Activated CD4-positive, alpha-beta T cell treated with anti-CD3 and anti-CD28 coated beads, Interleukin-2, Interleukin-6, amounts not matched to agents 100 ng/mL and 50 ng/mL, durations not matched to agents 16 hours and 8 hours (primary cell): ENCODE data around the gene ZFP42.
"Not testable (repeated sequence)": the region's sequence is repeated elsewhere in the genome, so short reads cannot be mapped to it uniquely, and the experiment has no call there.

ENCODE experiments used
- DNase-seq: peaks from one replicate; pipeline ENCODE4 v3.0.0-alpha.2; 2020

The ZFP42 gene

DNA sequence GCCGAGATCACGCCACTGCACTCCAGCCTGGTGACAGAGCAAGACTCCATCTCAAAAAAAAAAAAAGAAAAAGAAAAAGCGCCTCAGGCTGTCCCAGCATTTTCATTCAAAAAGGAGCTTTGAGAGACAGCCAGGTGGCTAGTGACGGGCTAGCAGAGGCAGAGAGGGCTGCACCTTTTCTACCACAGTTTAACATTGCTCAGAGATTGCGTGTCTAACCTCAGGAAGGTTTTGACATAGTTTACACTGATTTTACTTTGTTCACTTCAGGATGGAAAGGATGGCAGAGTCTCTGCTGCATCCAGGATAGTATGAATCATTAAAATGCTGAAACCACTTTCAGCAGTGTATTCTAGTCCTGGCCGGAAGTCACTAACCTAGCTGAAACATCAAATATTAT is 28.1 kb downstream of the ZFP42 start:
- no peak for DNase-seq

GRCh38 chr4:188025476-188025875 is 29.9 kb downstream of the ZFP42 start:
- no peak for DNase-seq

DNA sequence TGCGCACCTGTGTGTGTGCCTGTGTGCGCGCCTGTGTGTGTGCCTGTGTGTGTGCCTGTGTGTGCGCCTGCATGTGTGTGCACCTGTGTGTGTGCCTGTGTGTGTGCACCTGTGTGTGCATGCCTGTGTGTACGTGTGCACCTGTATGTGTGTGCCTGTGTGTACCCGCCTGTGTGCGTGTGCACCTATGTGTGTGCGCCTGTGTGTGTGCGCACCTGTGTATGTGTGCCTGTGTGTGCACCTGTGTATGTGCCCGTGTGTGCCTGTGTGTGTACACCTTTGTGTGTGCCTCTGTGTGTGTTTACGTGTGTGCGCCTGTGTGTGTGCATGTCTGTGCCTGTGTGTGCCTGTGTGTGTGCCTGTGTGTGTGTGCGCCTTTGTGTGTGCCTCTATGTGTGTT is 33.5 kb downstream of the ZFP42 start:
- DNase-seq, result no peak

DNA sequence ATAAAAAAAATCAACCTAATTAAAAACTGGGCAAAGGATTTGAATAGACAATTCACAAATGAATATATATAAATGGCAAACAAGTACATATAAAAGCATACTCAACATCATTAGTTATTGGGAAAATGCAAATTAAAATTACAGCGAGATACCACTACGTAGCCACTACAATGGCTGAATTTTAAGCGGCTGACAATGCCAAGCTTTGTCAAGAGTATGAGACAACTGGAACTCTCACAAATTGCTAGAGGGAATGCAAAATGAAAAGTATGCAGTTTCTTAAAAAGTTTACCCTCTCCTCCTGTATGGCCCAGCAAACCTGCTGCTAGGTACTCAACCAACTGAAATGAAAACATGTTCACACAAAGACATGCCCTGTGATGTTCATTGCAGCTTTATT is 34.8 kb downstream of the ZFP42 start:
- no peak for DNase-seq

- DNase-seq, result no peak
Observed at GRCh38 chr4:188031751-188032150, 36.2 kb downstream of the ZFP42 start.

DNA sequence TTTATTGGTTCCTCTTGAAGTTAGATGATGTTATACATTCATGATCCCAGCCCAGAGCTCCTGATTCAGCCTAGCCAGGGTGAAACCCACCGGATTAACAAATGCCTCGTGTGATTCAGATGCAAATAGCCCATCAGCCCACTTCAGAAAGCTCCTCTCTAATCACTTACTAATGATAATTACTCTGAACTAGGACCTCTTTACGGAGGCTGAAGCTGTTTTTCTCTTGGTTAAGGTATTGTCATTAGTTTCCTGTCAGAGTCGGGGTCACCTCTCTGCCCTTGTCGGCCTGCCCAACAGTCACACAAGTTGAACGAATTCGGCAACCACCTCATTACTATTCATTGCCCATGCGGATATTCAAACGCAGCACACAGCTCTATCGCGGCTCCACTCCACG is 36.6 kb downstream of the ZFP42 start:
- DNase-seq, result no peak

GRCh38 chr4:188032583-188032982 is 37.0 kb downstream of the ZFP42 start:
- no peak for DNase-seq

DNA sequence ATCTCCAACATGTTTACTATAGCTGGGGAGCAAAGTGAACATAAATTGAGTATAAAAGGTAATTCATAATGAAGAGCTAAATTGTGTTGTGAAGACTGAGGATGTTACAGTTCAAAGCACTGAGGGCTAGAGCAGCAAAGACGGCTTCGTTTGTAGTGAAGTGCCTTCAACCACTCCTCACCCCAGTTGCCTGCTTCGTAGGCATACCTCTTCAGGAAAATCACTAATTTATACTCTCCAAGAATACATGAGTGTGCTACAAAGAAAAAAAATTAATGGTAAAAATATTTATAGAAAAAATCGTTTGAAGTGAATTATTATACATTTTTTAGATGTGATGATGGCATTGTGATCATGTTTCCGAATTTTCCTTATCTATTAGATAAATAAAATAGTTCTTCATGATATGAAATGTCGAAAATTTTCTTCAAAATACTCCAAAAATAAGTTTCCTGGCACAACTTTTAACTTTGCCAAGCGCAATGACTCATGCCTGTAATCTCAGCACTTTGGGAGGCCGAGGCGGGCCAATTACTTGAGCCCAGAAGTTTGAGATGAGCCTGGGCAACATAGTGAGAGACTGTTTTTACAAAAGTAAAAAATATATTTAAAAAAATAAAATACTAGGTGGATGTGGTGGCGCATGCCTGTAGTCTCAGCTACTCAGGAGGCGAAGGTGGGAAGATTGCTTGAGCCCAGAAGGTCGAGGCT is 41.6 kb downstream of the ZFP42 start:
- no peak for DNase-seq

DNA sequence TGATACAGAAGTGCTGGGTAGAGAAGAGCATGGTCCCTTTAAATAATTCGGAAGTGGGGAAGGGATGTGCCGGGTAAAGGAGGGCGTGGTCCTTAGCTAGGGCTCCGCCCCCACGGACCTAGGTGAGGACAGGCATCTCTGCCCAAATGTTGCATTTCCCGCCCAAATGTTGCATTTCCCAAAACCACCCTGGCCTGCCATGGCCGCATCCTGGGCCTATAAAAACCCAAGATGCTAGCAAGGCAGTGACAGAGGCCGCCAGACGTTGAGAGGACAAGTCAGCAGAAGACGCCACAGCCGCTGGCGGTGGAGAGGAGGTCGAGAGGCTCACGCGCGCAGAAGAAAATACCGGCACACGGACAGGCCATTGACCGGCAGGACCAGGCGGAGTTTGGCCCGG is 46.1 kb downstream of the ZFP42 start:
- no peak for DNase-seq

DNA sequence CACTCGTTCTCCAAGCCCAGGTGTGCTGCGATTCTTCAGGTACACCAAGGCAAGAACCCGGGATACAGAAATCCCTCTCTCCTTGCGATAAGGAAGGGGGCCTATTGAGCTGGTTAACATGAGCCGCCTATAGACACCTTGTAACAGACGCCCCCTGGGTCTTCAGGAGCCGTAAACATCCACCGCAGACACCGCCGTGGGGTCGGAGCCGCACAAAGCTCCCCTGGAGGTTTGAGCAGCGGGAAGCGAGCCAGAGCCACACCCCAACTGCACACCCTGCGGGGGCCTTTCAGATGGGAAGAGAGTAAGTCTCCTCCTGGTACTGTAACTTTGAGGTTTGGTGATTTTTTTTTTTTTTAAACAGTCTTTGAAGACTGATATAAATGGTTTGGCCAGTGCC is 46.6 kb downstream of the ZFP42 start:
- no peak for DNase-seq

GRCh38 chr4:188043154-188043553 is 47.6 kb downstream of the ZFP42 start:
- DNase-seq, result no peak

GRCh38 chr4:188045461-188045860 is 49.9 kb downstream of the ZFP42 start:
- not testable (repeated sequence) for DNase-seq

- DNase-seq, result no peak
Observed at GRCh38 chr4:188046657-188047056, 51.1 kb downstream of the ZFP42 start.

- no peak for DNase-seq
Observed at GRCh38 chr4:188053302-188053701, 57.7 kb downstream of the ZFP42 start.
